Caco-2 (cell line): ENCODE results near the gene PARD3B. TPM values are rescaled to one million over a fixed set of nuclear protein-coding genes. Genes with fewer than 3 reads are reported as not detected.

Experiments used
- BruUV-seq: library from RNA; stranded (reverse); fragments of 400-500 nt; replicated peaks from 2 replicates; lab custom pipeline; 2021; lab: Mats Ljungman, UMichigan
- CTCF ChIA-PET: fragments of 300-600 bp; sonication (Branson Sonifier 250); formaldehyde crosslinking; loops from one replicate; lab custom pipeline; 2022; ENCODE audit warnings: antibody characterized with exemption; lab: Charles Lee
- POLR2A ChIA-PET: fragments of 300-600 bp; sonication (Branson Sonifier 250); formaldehyde crosslinking; loops from one replicate; lab custom pipeline; 2022; ENCODE audit warnings: antibody characterized with exemption; lab: Charles Lee
- DNase-seq, 2 experiments: peaks; one replicate each; pipeline versions ENCODE4 v3.0.0 to v3.0.0-alpha.2; 2020 to 2022
- H3K27me3 ChIP-seq: replicated peaks from 2 replicates; pipeline ENCODE4 v1.6.0; 2011; ENCODE audit warnings: low read length; ENCODE audit not compliant: control insufficient read depth, insufficient read depth
- H3K36me3 ChIP-seq: 2 replicates; pipeline ENCODE4 v1.5.1; 2011; ENCODE audit warnings: low read length; ENCODE audit not compliant: control insufficient read depth, insufficient read depth
- H3K4me1 ChIP-seq: fragments of 250-450 bp; sonication (Bioruptor Pico); 2 replicates; pipeline ENCODE4 v1.5.1; 2020; ENCODE audit warnings: mild to moderate bottlenecking
- H3K4me3 ChIP-seq: 2 replicates; pipeline ENCODE4 v1.5.1; 2011; ENCODE audit warnings: low read depth, mild to moderate bottlenecking, control low read depth, low read length
- H3K9me3 ChIP-seq: fragments of 250-450 bp; sonication (Bioruptor Pico); 2 replicates; pipeline ENCODE4 v1.5.1; 2020; ENCODE audit warnings: mild to moderate bottlenecking, moderate library complexity
- H3K27ac Mint-ChIP-seq: one replicate; pipeline ENCODE4 v1.8.0; 2022; ENCODE audit warnings: mixed read lengths; ENCODE audit not compliant: unreplicated experiment
- H3K27me3 Mint-ChIP-seq: one replicate; pipeline ENCODE4 v1.8.0; 2022; ENCODE audit warnings: mixed read lengths; ENCODE audit not compliant: insufficient read depth, unreplicated experiment
- H3K36me3 Mint-ChIP-seq: one replicate; pipeline ENCODE4 v1.8.0; 2022; ENCODE audit warnings: mild to moderate bottlenecking, mixed read lengths; ENCODE audit not compliant: insufficient read depth, unreplicated experiment
- H3K4me1 Mint-ChIP-seq: one replicate; pipeline ENCODE4 v1.8.0; 2022; ENCODE audit warnings: low read depth, mixed read lengths; ENCODE audit not compliant: unreplicated experiment
- H3K4me3 Mint-ChIP-seq: one replicate; pipeline ENCODE4 v1.8.0; 2022; ENCODE audit warnings: mild to moderate bottlenecking, moderate library complexity, mixed read lengths; ENCODE audit not compliant: unreplicated experiment
- H3K9me3 Mint-ChIP-seq: one replicate; pipeline ENCODE4 v1.8.0; 2022; ENCODE audit warnings: mixed read lengths; ENCODE audit not compliant: unreplicated experiment
- intact Hi-C: fragments of 100-400 bp; cut with micrococcal nuclease; formaldehyde crosslinking; loops from one replicate; pipeline ENCODE4 v1.10.0; 2022; ENCODE audit not compliant: unreplicated experiment
- total RNA-seq: library from RNA; stranded (reverse); gene quantifications from 2 replicates; pipeline ENCODE4 v1.2.3, GENCODE V29; 2022
- TF ChIP-seq, protein P1 (sequence below), 2 experiments: fragments of 200-600 bp in 1 of 2; IDR thresholded peaks; 1 replicate in 1 of 2; 2 replicates in 1 of 2; pipeline versions ENCODE4 v1.5.1 to v1.8.0; 2011 to 2022; ENCODE audit warnings: antibody characterized with exemption in 1 of 2, control low read depth in 1 of 2, inconsistent platforms in 1 of 2, low read depth in 1 of 2, low read length in 1 of 2, mild to moderate bottlenecking in 1 of 2, moderate library complexity in 1 of 2; ENCODE audit not compliant: insufficient read depth in 1 of 2, severe bottlenecking in 1 of 2, unreplicated experiment in 1 of 2

Gene PARD3B
- total RNA-seq, 1 experiment from 2014 or later = 68.9 TPM

- Histone ChIP-seq H3K9me3 (no peaks in the 10 kb centered on the region), H3K27me3 (no peaks in the 10 kb centered on the region), H3K4me1 (no peaks in the 10 kb centered on the region), H3K4me3 (no peak overlapping the region), H3K36me3 (no peaks in the 10 kb centered on the region)
- CTCF ChIA-PET = interaction anchor here (0.7 kb wide), 1 partner anchor 182 kb away, joined by 3 read pairs; no protein-coding TSS in a partner anchor
- no peaks in the 10 kb centered on the region for H3K27me3 Mint-ChIP-seq
- POLR2A ChIA-PET = no interaction called here
- no peak overlapping the region for H3K27ac Mint-ChIP-seq
- TF ChIP-seq, protein P1, sequence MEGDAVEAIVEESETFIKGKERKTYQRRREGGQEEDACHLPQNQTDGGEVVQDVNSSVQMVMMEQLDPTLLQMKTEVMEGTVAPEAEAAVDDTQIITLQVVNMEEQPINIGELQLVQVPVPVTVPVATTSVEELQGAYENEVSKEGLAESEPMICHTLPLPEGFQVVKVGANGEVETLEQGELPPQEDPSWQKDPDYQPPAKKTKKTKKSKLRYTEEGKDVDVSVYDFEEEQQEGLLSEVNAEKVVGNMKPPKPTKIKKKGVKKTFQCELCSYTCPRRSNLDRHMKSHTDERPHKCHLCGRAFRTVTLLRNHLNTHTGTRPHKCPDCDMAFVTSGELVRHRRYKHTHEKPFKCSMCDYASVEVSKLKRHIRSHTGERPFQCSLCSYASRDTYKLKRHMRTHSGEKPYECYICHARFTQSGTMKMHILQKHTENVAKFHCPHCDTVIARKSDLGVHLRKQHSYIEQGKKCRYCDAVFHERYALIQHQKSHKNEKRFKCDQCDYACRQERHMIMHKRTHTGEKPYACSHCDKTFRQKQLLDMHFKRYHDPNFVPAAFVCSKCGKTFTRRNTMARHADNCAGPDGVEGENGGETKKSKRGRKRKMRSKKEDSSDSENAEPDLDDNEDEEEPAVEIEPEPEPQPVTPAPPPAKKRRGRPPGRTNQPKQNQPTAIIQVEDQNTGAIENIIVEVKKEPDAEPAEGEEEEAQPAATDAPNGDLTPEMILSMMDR (IDR thresholded peaks at IDR 0.05; ENCODE audit: insufficient read depth in 1 of 2, low read depth in 1 of 2, low read length in 1 of 2, severe bottlenecking in 1 of 2, unreplicated experiment in 1 of 2) = no peak
- no peak for DNase-seq
- no TSS peak for BruUV-seq
- intact Hi-C loops = no loop called here
- no peaks in the 10 kb centered on the region for H3K9me3 Mint-ChIP-seq
- H3K4me1 Mint-ChIP-seq = no peaks in the 10 kb centered on the region
- H3K36me3 Mint-ChIP-seq = peaks cover 21% of the 10 kb centered on the region
- no peak overlapping the region for H3K4me3 Mint-ChIP-seq
Observed at GRCh38 chr2:205176546-205176945, 631.3 kb downstream of the PARD3B start.

DNA sequence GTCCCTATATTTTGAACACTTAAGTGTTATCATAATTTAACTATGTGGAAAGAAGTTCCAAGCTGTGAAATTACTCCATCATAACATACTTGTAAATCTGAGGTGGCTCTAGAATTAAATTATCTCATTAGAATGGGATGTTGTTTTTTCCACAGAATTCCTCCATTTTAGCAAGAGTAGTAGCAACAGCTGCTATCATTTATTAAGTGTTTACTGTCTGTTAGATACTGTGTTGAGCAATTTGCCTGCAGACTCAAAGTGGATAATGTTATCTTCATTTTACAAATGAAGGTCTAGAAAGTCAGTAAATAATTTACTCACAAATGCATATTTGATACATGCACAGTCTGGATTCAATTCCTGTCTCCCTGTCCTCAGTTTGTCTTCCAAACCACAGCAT, 632.3 kb downstream of the PARD3B start:
- peaks cover 1% of the 10 kb centered on the region for H3K4me1 Mint-ChIP-seq
- H3K4me3 Mint-ChIP-seq = no peak overlapping the region
- H3K9me3 Mint-ChIP-seq = no peaks in the 10 kb centered on the region
- TF ChIP-seq, protein P1 (IDR thresholded peaks at IDR 0.05; ENCODE audit: insufficient read depth in 1 of 2, low read depth in 1 of 2, low read length in 1 of 2, severe bottlenecking in 1 of 2, unreplicated experiment in 1 of 2) = no peak
- no peak for DNase-seq
- BruUV-seq = no TSS peak
- Histone ChIP-seq H3K4me3 (no peak overlapping the region), H3K9me3 (no peaks in the 10 kb centered on the region), H3K36me3 (no peaks in the 10 kb centered on the region), H3K27me3 (no peaks in the 10 kb centered on the region), H3K4me1 (no peaks in the 10 kb centered on the region)
- H3K27me3 Mint-ChIP-seq = no peaks in the 10 kb centered on the region
- POLR2A ChIA-PET = no interaction called here
- CTCF ChIA-PET = no interaction called here
- H3K36me3 Mint-ChIP-seq = peaks cover 20% of the 10 kb centered on the region
- no peak overlapping the region for H3K27ac Mint-ChIP-seq
- intact Hi-C loops = no loop called here

DNA sequence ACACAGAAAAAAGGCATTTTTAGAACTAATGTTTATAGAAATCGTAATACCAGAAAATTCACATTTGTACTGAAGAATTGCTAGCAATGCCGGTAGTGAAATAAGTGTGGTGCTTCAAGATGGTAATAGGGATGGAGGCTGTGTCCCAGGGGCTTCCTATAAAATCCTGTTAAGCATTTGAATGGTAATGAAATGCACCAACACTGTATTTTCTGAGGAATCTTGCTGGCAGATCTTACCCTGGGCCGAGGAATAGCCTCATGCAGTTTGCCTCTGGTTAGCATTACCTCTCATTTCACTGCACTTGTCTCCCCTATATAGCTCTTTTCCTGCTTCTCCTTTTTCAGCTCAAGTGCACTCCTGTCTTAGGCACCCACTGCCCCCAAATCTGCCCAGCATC, 635.5 kb downstream of the PARD3B start:
- peaks cover 16% of the 10 kb centered on the region for H3K36me3 Mint-ChIP-seq

More for the DNA sequence above, 635.5 kb downstream of the PARD3B start:
- peaks cover 8% of the 10 kb centered on the region for H3K4me1 Mint-ChIP-seq
- H3K27me3 Mint-ChIP-seq = no peaks in the 10 kb centered on the region
- no peaks in the 10 kb centered on the region for H3K27me3 ChIP-seq
- DNase-seq = no peak
- intact Hi-C loops = no loop called here
- no TSS peak for BruUV-seq
- H3K27ac Mint-ChIP-seq = no peak overlapping the region
- TF ChIP-seq, protein P1 (IDR thresholded peaks at IDR 0.05; ENCODE audit: insufficient read depth in 1 of 2, low read depth in 1 of 2, low read length in 1 of 2, severe bottlenecking in 1 of 2, unreplicated experiment in 1 of 2) = no peak
- ChIA-PET POLR2A (no interaction called here), CTCF (no interaction called here)
- H3K4me3 ChIP-seq = no peak overlapping the region
- H3K9me3 Mint-ChIP-seq = no peaks in the 10 kb centered on the region
- no peaks in the 10 kb centered on the region for H3K9me3 ChIP-seq
- H3K4me3 Mint-ChIP-seq = no peak overlapping the region
- H3K4me1 ChIP-seq = no peaks in the 10 kb centered on the region
- no peaks in the 10 kb centered on the region for H3K36me3 ChIP-seq
